Measurements from ENCODE around the gene FNDC10.

FNDC10 gene

GRCh38 chr1:1625404-1625775 is 25.5 kb upstream of the FNDC10 start:
- Histone ChIP-seq H3K36me3 (ENCODE audit: insufficient read depth, low read length) (no peaks in the 10 kb centered on the region), H3K9me3 (ENCODE audit: low read length) (no peaks in the 10 kb centered on the region), H3K4me3 (ENCODE audit: low read depth, low read length, poor library complexity, severe bottlenecking) (no peak overlapping the region), H3K9ac (ENCODE audit: low read length) (no peak overlapping the region), H3F3A (ENCODE audit: insufficient read depth, low read length) (no peaks in the 10 kb centered on the region), H4K20me1 (ENCODE audit: insufficient read depth, low read length) (no peaks in the 10 kb centered on the region), H3K27ac (ENCODE audit: low read depth, low read length, poor library complexity, severe bottlenecking) (no peak overlapping the region), H3K4me2 (ENCODE audit: low read length) (no peak overlapping the region), H3K9me2 (ENCODE audit: low read depth, low read length) (no peaks in the 10 kb centered on the region), H2AFZ (ENCODE audit: low read length) (no peak overlapping the region), H3K27me3 (ENCODE audit: insufficient read depth, low read length) (no peaks in the 10 kb centered on the region; the same call in 1 of the 2 replicates), H3K4me1 (ENCODE audit: insufficient read depth, low read length, severe bottlenecking) (peaks cover 24% of the 10 kb centered on the region), H3K79me2 (ENCODE audit: insufficient read depth, low read length) (no peaks in the 10 kb centered on the region)
- no peak for TF ChIP-seq EZH2 (IDR thresholded peaks at IDR 0.05; ENCODE audit: borderline replicate concordance, low read length)
- TF ChIP-seq, protein P1, sequence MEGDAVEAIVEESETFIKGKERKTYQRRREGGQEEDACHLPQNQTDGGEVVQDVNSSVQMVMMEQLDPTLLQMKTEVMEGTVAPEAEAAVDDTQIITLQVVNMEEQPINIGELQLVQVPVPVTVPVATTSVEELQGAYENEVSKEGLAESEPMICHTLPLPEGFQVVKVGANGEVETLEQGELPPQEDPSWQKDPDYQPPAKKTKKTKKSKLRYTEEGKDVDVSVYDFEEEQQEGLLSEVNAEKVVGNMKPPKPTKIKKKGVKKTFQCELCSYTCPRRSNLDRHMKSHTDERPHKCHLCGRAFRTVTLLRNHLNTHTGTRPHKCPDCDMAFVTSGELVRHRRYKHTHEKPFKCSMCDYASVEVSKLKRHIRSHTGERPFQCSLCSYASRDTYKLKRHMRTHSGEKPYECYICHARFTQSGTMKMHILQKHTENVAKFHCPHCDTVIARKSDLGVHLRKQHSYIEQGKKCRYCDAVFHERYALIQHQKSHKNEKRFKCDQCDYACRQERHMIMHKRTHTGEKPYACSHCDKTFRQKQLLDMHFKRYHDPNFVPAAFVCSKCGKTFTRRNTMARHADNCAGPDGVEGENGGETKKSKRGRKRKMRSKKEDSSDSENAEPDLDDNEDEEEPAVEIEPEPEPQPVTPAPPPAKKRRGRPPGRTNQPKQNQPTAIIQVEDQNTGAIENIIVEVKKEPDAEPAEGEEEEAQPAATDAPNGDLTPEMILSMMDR (IDR thresholded peaks at IDR 0.05; ENCODE audit: low read length) = no peak

DNA sequence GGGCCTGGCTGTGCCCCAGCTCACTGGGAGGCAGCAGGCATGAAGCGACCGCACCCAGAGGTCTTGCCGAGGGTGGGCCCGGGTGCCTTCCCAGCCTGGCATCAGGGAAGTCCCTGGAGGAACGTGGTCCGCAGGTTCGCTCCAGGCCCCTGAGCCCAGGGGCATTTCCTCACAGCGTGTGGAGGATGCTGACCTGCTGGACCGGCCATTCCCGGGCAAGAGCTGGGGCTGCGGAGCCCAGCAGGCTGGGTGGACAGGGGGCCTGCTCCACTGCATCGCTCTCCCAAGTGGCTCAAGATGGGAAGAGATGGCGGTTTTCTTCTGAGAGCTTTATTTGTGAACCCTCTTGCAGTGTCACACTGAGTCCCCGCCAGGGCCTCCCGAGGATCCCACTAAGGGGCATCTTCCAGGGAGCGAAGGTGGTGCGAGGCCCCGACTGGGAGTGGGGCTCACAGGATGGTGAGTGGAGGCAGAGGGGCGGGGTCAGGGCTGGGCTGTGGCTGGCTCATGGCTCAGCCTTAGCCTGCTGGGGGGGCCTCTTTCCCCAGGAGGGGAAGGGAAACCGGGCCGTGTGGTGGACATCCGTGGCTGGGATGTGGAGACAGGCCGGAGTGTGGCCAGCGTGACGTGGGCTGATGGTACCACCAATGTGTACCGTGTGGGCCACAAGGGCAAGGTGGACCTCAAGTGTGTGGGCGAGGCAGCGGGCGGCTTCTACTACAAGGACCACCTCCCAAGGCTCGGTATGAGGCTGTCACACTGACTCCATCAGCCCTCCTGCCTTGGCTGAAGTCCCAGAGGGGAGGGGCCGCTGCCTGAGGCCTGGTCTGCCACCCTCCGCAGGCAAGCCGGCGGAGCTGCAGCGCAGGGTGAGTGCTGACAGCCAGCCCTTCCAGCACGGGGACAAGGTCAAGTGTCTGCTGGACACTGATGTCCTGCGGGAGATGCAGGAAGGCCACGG is 24.8 kb upstream of the FNDC10 start:
- Histone ChIP-seq H3K36me3 (ENCODE audit: insufficient read depth, low read length) (no peaks in the 10 kb centered on the region), H3K4me1 (ENCODE audit: insufficient read depth, low read length, severe bottlenecking) (peaks cover 23% of the 10 kb centered on the region), H3K79me2 (ENCODE audit: insufficient read depth, low read length) (no peaks in the 10 kb centered on the region), H3K9me3 (ENCODE audit: low read length) (no peaks in the 10 kb centered on the region), H3K4me2 (ENCODE audit: low read length) (no peak overlapping the region), H3K9me2 (ENCODE audit: low read depth, low read length) (no peaks in the 10 kb centered on the region), H3K9ac (ENCODE audit: low read length) (no peak overlapping the region), H2AFZ (ENCODE audit: low read length) (no peak overlapping the region), H4K20me1 (ENCODE audit: insufficient read depth, low read length) (no peaks in the 10 kb centered on the region), H3K4me3 (ENCODE audit: low read depth, low read length, poor library complexity, severe bottlenecking) (no peak overlapping the region), H3K27ac (ENCODE audit: low read depth, low read length, poor library complexity, severe bottlenecking) (no peak overlapping the region), H3K27me3 (ENCODE audit: insufficient read depth, low read length) (no peaks in the 10 kb centered on the region; the same call in 1 of the 2 replicates), H3F3A (ENCODE audit: insufficient read depth, low read length) (no peaks in the 10 kb centered on the region)
- no peak for TF ChIP-seq EZH2 (IDR thresholded peaks at IDR 0.05; ENCODE audit: borderline replicate concordance, low read length)
- TF ChIP-seq, protein P1 (IDR thresholded peaks at IDR 0.05; ENCODE audit: low read length) = no peak

DNA sequence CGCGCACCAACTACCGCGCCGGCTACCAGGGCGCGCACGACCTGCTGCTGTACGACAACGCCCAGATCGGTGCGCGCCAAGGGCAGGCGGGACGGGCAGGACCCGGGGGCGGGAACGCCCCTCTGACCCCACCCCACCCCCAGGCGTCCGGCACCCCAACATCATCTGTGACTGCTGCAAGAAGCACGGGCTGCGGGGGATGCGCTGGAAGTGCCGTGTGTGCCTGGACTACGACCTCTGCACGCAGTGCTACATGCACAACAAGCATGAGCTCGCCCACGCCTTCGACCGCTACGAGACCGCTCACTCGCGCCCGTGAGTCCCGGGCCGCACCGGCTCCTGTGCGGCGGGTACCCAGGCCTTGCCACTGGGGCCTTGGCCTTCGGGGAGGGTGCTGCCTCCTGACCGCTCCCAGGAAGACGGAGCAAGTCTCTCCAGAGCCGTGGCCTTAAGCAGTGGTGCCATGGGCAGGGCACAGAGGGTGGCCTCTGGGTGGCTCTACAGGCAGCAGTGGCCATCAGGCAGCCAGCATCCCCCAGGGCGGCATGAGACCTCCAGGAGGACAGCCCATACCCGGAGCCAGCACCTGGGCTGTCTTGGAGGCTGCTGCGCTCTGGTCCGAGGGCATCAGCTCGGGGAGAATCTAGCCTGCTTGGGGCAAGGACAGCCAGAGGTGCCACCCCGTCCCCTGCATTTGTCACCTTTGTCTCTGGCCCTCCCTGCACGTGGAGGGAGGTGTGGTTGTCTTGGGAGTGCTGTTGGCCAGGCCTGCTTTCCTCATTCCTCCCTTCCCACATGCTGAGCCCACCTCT is 23.9 kb upstream of the FNDC10 start:
- Histone ChIP-seq H3K4me1 (ENCODE audit: insufficient read depth, low read length, severe bottlenecking) (peaks cover 17% of the 10 kb centered on the region), H3K4me3 (ENCODE audit: low read depth, low read length, poor library complexity, severe bottlenecking) (no peak overlapping the region), H3K4me2 (ENCODE audit: low read length) (no peak overlapping the region), H4K20me1 (ENCODE audit: insufficient read depth, low read length) (no peaks in the 10 kb centered on the region), H3K27me3 (ENCODE audit: insufficient read depth, low read length) (no peaks in the 10 kb centered on the region; the same call in 1 of the 2 replicates), H3F3A (ENCODE audit: insufficient read depth, low read length) (no peaks in the 10 kb centered on the region), H3K27ac (ENCODE audit: low read depth, low read length, poor library complexity, severe bottlenecking) (no peak overlapping the region), H3K9me2 (ENCODE audit: low read depth, low read length) (no peaks in the 10 kb centered on the region), H3K79me2 (ENCODE audit: insufficient read depth, low read length) (no peaks in the 10 kb centered on the region), H2AFZ (ENCODE audit: low read length) (no peak overlapping the region), H3K9ac (ENCODE audit: low read length) (no peak overlapping the region), H3K36me3 (ENCODE audit: insufficient read depth, low read length) (no peaks in the 10 kb centered on the region), H3K9me3 (ENCODE audit: low read length) (no peaks in the 10 kb centered on the region)
- TF ChIP-seq, protein P1 (IDR thresholded peaks at IDR 0.05; ENCODE audit: low read length) = no peak
- no peak for TF ChIP-seq EZH2 (IDR thresholded peaks at IDR 0.05; ENCODE audit: borderline replicate concordance, low read length)

Data from OCI-LY1 (cell line).